ENCODE results near the gene TSPAN15.

The TSPAN15 gene

DNA sequence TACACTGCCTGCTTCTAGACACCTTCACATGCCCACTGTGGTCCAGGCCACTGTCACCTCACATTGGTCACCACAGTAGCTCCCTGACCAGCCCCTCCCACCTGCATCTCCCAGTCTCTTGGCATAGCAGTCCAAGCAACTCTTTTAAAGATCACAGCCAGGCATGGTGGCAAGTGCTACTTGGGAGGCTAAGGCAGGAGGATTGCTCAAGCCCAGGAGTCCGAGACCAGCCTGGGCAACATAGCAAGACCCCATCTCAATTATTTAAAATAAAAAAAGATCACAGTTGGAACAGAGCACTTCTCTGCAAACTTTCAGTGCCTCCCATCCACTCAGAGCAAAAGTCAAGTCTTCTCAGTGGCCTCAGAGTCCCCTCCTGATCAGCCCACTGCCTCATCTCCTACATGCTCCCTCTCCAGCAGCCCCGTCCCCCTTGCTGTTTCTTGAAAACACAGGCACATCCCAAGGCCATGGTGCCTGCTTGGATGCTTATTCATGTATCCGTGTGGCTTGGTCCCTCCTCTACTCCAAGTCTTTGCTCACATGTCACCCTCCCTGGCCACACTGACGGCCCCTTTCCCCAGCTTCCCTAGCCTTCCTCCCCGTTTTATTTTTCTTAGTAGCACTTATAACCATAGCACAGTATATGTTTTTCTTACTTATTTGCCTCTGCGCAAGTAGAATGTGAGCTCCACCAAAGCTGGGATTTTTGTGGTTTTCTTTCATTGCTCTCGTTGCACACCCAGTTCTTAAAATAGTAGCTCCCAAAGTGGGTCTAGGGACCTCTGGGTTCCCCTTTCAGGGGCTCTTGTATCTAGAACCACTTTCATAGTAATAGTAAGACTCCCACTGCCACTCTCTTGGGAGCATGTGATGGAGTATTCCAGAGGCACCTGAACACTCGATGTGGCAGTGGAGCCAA is 19.5 kb downstream of the TSPAN15 start:
- H3K9ac ChIP-seq: no peak overlapping the region
- no peaks in the 10 kb centered on the region for H3K36me3 ChIP-seq (ENCODE audit: control insufficient read depth, insufficient read depth, low read length)
- H3K27me3 ChIP-seq (ENCODE audit: control insufficient read depth, insufficient read depth, low read length): no peaks in the 10 kb centered on the region
- H3K9me3 ChIP-seq (ENCODE audit: control insufficient read depth, low read length): no peaks in the 10 kb centered on the region
- H3K4me2 ChIP-seq (ENCODE audit: low read length): no peak overlapping the region
- H2AFZ ChIP-seq: no peak overlapping the region
- H3K79me2 ChIP-seq: no peaks in the 10 kb centered on the region
- H3K4me3 ChIP-seq (ENCODE audit: low read depth, low read length): no peak overlapping the region
- H3K27ac ChIP-seq: no peak overlapping the region
- TF ChIP-seq, protein P1, sequence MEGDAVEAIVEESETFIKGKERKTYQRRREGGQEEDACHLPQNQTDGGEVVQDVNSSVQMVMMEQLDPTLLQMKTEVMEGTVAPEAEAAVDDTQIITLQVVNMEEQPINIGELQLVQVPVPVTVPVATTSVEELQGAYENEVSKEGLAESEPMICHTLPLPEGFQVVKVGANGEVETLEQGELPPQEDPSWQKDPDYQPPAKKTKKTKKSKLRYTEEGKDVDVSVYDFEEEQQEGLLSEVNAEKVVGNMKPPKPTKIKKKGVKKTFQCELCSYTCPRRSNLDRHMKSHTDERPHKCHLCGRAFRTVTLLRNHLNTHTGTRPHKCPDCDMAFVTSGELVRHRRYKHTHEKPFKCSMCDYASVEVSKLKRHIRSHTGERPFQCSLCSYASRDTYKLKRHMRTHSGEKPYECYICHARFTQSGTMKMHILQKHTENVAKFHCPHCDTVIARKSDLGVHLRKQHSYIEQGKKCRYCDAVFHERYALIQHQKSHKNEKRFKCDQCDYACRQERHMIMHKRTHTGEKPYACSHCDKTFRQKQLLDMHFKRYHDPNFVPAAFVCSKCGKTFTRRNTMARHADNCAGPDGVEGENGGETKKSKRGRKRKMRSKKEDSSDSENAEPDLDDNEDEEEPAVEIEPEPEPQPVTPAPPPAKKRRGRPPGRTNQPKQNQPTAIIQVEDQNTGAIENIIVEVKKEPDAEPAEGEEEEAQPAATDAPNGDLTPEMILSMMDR (IDR thresholded peaks at IDR 0.05): no peak
- H3K4me1 ChIP-seq: no peaks in the 10 kb centered on the region

DNA sequence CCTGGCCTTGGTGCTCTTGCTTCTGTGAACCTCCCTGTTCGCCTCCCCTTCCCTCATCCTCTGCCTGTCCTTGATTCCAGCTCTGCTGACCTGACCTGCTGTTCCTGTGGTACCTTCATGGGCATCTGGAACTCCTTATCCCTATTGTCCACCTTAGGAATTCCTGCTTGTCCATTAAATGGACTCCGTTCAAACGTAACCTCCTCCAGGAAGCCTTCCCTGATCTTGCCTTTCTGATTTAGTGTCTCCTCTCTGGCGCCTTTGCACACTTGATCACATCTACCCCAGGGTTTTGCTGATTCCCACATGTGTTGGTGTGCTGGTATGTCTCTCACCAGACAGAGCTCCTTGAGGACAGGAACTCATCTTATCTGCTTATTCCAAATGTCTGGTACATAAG is 20.9 kb downstream of the TSPAN15 start:
- no peaks in the 10 kb centered on the region for H3K36me3 ChIP-seq (ENCODE audit: control insufficient read depth, insufficient read depth, low read length)
- no peaks in the 10 kb centered on the region for H3K9me3 ChIP-seq (ENCODE audit: control insufficient read depth, low read length)
- H3K27me3 ChIP-seq (ENCODE audit: control insufficient read depth, insufficient read depth, low read length): no peaks in the 10 kb centered on the region
- H3K27ac ChIP-seq: no peak overlapping the region
- no peaks in the 10 kb centered on the region for H3K4me1 ChIP-seq
- no peak overlapping the region for H3K4me3 ChIP-seq (ENCODE audit: low read depth, low read length)
- TF ChIP-seq, protein P1 (IDR thresholded peaks at IDR 0.05): no peak
- no peaks in the 10 kb centered on the region for H3K79me2 ChIP-seq
- H2AFZ ChIP-seq: no peak overlapping the region
- H3K4me2 ChIP-seq (ENCODE audit: low read length): no peak overlapping the region
- H3K9ac ChIP-seq: no peak overlapping the region

DNA sequence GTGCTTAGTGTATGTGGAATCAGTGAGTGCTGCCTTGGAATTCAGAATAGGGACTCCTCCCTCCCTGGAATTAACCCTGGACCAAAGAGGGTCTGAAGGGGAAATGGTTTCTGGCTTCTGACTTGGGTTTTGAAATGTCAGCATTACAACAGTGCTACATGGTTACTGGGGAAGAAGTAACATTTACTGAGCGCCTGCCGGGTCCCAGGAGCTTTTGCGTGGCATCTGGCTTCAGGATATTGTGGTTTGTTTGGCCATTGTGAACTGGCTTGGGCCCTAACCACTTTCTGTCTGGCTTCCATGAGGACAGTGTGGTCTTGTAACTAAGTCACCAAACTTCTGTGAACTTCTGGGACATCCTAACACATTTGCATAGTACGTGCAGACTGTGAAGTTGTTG is 21.3 kb downstream of the TSPAN15 start:
- H2AFZ ChIP-seq: no peak overlapping the region
- no peaks in the 10 kb centered on the region for H3K27me3 ChIP-seq (ENCODE audit: control insufficient read depth, insufficient read depth, low read length)
- H3K4me1 ChIP-seq: no peaks in the 10 kb centered on the region
- H3K4me2 ChIP-seq (ENCODE audit: low read length): no peak overlapping the region
- no peak overlapping the region for H3K4me3 ChIP-seq (ENCODE audit: low read depth, low read length)
- H3K9ac ChIP-seq: no peak overlapping the region
- H3K27ac ChIP-seq: no peak overlapping the region
- TF ChIP-seq, protein P1 (IDR thresholded peaks at IDR 0.05): no peak
- H3K36me3 ChIP-seq (ENCODE audit: control insufficient read depth, insufficient read depth, low read length): no peaks in the 10 kb centered on the region
- H3K9me3 ChIP-seq (ENCODE audit: control insufficient read depth, low read length): no peaks in the 10 kb centered on the region
- H3K79me2 ChIP-seq: no peaks in the 10 kb centered on the region

DNA sequence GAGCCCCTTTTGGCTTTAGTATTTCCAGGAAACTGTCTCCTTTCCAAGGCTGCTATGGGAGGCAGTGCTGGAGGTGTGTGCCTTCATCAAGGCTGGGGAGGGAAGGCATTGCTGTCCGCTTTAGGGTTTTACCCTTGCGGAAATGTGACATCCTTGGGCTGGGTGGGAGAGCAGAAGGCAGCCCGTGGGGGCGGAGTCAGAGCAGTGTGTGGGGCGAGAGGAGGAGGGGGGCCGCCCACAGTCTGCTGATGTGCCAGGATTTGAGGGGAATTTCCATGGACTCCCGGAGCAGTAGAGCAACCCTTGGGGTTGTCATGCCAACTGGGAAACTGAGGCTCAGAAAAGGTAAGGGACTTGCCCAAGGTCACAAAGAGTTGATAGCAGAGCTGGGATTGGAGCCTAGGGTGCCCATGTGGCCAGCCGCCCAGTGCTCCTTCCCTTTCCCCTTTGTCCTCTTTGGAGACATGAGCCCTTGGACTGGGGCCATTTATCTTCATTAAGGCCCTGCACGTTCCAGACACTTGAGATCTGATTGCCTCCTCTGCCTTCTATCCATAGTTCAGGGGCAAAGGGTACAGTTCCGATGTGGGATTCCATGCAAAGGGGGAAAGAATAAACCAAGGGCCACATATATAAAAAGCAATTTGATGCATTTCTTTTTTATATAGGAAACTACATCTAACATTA is 22.2 kb downstream of the TSPAN15 start:
- H3K27ac ChIP-seq: no peak overlapping the region
- H3K36me3 ChIP-seq (ENCODE audit: control insufficient read depth, insufficient read depth, low read length): no peaks in the 10 kb centered on the region
- no peak overlapping the region for H3K4me2 ChIP-seq (ENCODE audit: low read length)
- no peaks in the 10 kb centered on the region for H3K4me1 ChIP-seq
- H3K9ac ChIP-seq: no peak overlapping the region
- H3K9me3 ChIP-seq (ENCODE audit: control insufficient read depth, low read length): no peaks in the 10 kb centered on the region
- H3K27me3 ChIP-seq (ENCODE audit: control insufficient read depth, insufficient read depth, low read length): no peaks in the 10 kb centered on the region
- H3K4me3 ChIP-seq (ENCODE audit: low read depth, low read length): no peak overlapping the region
- no peaks in the 10 kb centered on the region for H3K79me2 ChIP-seq
- TF ChIP-seq, protein P1 (IDR thresholded peaks at IDR 0.05): no peak
- H2AFZ ChIP-seq: no peak overlapping the region

Measured in parathyroid adenoma (tissue), 2 donors.